COR-L47 (cell line): Measurements from ENCODE around the gene CRACR2B.

Experiments used
- DNase-seq: peaks from one replicate; lab custom pipeline; 2025; lab: John Stamatoyannopoulos, UW

CRACR2B gene

DNA sequence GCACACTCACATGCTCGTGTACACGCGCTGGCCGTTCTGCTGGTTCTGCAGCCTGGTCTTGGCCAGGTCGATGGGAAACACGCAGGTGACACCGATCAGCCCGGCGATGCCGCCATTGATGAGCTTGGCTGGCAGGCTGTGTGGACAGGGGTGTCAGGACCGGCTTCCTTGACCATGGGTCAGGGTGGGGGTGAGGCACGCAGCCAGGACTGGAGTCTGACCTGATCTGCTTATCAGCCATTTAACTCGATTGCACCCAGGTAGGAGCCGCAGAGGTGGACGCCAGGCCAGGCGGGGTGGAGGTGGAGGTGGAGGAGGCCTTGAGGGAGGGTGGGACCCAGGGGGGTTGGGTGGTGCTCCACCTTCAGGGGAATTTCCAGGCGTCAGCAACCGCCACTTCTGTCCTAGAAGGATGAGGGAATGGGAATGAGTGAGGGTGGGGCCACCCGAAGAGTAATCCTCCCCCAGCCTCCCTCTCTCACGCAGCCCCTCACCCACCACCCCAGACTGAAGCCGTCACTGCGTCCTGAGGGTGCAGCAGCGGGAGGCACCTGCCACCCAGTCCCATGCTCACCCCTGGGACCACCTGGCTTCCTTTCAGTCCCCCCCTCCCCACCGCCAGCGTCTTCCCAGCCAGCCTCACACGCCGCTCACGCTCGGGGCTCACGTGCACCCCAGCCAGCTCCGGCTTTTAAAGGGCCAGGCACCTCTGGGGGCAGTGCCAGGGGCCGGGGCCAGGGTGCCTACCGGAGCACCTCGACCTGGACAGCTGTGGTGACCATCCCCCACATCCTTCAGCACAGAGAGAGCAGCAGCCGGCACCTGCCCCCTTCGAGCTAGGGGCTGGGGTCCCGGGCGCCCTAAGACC, 32.7 kb upstream of the CRACR2B start:
- DNase-seq, result no peak

DNA sequence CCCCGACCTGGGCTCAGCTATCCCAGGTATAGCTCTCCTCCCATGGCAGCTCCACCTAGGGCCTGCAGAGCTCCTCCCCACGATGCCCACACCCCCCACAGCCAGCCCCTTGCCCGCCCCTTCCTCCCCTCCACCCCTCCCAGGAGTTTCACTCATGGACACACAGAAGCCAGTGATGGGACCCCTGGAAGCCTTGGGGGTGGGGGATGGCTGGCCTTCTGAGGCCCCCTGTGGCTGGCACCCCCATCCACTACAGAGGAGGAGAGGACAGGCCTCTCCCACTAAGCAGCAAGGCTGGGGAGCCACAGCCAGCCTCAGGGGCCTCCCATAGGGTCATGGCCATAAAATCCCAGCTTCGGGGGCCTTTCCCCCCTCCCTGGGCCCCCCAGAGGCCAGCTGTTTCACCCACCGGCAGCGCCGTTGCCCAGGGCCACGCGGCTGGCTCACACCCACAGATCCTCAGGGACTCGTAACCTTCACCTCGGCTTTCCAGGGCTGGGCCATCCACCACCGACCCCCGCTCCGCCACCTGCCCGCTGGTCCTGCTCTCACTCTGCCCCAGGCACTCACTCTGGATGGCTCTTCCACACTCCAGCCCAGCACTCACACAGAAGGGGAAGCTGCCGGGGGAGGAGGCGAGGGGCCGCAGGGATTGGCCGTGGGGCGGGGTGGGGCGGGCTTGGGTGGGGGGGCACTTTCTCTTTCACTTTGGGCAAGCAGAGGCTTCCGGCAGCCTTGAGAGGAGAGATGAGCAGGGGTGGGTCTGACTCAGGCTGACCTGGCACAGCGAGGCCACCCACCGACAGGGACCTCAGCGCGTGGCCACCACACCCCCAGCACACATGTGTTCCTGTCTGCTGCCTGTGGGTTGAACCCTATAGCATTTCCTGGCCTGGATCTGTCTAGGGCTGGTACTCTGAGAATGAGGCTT, 31.8 kb upstream of the CRACR2B start:
- DNase-seq, result peak; percentile 53

DNA sequence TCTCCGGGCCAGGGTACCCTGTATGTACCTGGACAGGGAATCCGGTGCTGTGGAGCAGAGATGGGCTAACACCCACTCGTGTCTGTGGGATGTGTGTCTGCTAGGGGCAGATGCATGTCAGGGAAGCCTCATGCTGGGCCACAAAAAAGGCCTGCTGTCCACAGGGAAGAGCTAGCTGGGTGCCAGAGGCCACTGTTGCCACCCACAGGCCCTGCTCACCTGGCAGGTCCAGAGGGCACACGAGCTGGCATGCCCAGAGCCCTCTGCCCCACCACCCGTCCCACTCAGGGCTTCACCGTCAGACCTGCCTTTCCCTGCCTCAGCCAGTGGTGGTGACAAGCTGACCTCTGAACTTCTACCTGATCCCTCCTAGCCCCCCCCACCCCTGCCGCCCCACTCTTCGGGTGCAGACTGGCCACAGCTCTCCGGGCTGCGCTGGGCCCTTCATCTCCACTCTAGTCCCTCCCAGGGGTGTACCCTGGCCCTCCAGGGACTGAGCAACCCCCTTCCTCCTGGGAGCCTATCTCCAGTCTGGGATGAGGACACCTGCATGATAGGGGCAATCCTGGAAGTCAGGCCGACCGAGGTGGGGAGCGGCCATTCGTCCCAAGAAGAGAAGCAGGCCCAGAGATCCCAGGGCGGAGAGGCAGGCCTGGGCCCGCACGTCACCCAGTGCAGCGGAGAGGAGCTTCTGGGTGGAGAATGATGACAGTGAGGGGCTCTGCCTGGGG, 31.0 kb upstream of the CRACR2B start:
- DNase-seq, result no peak

DNA sequence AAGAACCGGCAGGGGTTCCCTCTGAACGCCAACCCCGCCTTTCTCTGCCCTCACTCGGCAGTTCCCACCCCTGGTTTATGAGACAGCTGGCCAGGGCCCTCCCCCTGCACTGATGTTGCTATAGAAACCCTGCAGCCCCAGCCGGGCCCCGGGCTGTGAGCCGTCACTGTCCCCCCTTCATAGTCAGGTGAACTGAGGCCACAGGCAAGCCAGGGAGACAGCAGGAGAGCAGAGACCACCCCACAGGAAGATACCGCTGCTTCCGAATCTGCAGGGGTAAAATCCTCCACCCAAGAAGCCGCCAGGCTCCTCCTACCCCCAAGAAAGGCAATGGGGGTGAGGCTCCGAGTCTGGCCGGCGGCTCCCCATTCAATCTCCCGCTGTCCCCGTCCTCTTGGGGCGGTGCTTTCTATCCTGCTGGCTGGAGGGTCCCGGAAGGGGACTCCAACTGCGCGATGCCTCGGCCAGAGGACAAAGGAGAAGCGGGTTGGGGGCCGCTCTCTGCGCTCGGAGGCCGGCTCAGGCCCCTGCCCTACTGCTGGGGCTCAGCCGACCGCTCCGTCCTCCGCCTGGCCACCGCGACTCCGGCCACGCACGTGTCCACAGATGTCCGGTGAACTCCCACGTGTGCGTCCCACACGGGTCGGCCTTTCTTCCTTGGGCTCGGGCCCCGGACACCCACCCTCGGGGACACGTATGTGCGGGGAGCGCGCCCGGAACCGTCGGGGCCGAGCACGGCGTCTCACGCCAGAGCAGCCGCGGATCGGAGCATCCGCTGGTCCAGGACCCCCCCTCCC, 30.2 kb upstream of the CRACR2B start:
- DNase-seq, result peak; percentile 89

DNA sequence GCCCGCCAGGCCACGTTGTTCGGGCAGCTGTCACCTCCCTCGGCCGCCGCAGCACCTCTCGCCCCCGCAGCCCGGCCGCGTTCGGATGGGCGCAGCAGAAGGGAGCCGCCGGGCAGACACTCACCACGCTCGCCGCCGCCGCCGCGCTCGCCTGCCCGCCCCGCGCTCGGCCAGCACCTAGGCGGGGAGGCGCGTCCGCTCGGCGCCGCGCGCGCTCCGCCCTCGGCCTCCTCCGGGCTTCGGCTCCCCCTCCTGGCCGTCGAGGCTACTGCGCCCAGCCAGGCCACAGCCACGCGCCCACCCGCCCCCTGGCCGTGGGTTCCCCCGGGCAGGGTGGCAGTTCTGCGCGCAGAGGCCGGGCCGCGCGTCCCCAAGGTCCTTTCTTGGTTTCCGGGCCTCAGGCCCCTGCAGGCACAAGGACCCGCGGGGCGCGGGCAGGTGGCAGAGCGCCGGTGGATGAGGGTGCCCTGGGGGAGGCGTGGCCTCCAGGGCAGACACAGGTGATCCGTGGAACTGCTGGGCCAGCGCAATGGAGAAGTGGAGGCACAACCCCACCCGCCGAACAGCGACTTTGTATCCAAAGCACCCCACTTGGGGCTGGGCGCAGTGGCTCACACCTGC, 29.5 kb upstream of the CRACR2B start, which contains the start of gene SLC25A22:
TSS of gene SLC25A22 (minus strand) at position 189 of the 621 bp plus-strand sequence. CDS start 3,275 bp downstream, outside the sequence.
- peak; percentile 73 for DNase-seq

DNA sequence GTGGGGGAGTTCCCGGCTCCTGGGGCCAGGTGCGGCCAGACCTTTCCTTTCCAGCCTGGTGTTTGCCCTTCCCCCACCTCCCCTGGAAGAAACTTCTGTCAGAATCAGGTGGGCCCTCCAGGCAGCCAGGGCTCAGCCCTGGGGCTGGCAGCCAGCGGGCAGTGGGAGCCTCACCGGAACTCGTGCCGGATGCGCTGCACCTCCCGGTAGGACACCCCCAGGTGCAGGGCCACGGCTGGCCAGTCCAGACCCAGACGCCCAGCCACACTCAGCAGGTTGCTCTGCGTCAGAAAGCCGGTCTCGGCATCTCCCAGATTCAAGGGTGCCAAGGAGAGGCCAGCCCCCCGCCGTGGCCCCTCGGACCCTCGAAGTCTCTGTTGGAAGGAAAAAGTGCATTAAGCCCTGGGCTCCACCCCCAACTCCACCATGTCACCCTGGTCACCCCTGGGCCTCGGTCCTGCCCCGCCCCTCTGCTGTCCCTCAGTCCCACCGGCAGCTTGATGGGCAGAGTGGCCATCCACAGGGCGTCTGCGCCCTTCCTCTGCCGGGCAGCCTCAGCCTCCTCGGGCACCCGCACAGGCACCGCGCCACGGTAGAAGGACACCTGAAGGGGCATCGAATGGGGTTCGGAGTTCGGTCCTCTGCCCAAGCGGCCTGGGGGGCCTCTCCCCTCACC, 27.9 kb upstream of the CRACR2B start:
- no peak for DNase-seq

DNA sequence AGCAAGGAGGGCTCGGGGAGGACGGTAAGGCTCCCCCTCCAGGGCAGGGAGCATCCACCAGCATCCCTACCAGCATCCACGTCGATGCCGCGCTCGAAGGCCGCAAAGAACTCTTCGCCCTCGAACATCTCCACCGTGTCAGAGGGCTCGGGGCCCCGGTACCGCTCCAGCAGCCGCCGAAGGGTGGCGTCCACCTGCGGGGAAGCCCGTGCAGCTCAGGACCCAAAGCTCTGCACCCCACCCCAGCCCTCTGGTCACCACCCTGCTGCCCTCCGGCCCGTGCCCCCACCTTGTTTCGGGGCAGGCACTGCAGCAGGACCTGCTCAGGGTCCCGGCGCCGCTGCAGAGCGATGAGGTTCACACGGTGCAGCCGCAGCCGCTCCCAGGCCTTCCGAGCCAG, 27.2 kb upstream of the CRACR2B start:
- DNase-seq, result no peak

DNA sequence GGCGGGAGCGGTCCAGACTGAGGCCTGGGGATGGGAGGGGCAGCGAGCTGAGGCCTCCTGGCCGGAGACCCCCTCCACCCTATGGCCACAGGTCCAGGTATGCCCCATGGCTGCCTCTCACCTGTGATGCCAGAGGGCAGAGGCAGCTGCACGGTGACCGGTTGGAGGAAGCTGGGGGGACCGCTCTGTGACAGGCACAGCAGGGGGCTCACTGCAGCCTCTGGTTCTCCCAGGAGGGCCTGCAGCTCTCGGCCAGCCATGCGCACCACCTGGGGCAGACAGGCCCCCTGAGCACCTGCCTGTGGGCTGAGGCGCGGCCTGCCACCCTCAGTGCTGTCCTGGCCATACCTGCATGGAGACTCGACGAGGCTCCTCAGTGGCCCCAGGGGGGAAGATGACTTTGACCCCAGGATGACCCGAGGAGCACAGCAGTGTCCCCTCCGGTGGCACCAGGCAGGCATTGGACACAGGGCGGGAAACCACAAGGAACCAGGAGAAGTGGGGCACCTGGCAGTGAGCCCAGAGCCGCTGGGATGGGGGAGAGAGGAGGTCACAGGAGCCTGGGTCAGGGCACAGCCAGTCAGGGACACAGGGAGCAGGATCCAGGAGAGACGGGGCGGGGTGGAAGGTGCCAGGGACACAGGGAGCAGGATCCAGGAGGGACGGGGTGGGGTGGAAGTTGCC, 26.5 kb upstream of the CRACR2B start:
- DNase-seq, result no peak

DNA sequence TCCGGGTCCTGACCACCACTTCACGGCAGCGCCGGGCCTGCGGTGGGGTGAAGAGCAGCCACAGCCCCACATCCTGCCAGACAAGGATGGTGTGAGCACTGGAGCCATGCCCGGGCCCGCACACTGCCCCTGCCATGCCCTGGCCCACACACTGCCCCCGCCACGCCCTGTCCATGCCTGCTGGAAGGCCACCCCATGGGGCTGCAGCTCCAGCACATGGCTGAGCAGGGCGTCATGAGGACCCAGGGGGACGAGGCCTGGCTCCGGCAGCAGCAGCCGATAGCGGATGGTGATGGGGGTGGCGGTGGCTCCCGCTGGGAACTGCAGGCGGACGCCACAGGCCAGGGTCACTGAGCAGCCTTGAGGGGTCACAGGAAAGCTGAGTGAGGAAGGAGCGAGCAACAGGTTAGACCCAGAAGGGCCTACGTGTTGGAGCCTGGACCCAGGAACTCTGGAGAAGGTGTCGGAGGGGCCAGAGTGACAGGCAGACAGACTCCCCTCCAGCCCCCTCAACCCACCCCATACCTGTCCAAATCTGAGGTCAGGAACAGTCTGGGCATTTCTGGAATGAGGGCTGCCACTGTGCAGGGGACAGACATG, 25.6 kb upstream of the CRACR2B start:
- no peak for DNase-seq

DNA sequence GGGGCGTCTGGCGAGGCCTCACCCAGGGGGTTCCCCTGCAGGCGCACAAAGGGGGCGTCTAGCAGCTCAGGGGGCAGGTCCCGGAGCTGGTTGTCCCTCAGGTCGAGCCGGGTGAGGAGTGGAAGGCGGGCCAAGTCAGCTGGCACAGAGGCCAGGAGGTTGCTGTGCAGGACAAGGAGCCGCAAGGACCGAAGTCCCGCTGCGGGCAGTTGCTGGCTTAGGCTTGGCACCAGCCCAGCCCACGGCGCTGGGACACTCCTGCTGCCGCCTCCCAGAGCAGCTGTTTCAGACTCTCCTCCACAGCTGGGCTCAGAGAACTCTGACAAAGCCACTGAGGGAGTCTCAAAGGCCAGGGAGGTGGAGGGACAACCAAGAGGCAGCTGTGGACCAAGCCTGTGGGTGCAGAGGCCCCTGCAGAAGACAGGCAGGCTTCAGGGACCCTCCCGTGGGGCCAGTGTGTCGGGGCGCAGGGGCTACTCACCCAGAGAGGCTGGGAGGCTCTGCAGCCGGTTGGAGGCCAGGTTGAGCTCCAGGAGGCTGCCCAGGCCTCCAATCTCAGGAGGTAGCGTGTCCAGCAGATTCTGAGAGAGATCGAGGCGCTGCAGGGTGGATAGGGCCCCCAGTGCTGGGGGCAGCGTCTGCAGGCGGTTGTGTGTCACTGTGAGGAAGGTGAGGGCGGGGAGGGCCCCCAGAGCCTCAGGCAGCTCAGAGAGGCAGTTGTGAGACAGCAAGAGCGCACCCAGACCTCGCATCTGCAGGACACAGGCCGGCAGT, 24.8 kb upstream of the CRACR2B start:
- DNase-seq, result no peak

DNA sequence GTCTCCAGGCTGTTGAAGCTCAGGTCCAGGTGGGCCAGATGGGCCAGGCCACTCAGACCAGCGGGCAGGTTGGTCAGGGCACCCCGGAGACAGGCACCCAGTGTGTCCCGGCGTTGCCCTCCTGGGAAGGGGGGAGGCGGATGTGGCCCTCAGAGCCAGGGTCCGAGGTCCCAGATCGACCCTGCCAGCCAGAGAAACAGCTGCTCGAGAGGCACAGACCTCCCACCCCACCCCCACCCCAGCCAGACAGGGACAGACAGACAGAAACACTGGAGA, 24.3 kb upstream of the CRACR2B start:
- DNase-seq, result no peak

DNA sequence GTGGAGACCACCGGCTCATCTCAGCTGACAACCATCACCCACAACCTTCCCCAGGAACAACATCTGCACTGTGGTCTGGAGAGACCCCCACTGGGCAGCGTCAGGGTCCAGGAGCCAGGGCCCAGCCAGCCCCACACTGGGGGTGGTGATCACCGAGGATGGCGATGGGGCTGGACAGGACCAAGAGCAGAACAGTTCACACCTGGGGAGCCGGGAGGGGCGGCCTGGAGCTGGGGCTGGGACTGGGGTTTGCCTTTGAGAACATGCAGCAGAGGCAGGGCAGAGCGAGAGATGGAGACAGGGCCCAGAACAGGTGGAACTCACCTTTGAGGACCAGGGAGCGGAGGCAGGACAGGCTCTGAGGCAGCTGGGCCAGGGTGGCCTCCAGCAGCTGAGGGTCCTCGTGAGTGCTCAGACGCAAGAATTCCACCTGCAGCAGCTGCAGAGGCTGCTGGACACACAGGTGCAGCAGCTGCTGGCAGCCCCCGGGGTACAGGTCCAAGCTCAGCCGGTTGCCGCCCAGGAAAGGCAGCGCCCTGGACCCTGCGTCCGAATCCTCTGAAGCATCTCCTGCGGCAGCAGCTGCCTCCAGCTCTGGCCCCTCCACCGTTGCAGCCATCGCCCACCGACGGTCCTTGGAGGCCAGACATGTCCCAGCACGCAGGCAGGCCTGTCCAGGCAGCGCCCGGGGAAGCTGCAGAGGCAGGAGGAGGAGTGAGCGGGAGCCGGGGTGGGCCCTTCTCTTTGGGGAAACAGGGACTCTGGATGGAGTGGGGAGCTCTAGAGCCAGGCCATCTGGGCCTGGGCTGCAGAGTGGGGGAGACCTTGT, 23.7 kb upstream of the CRACR2B start:
- peak; percentile 58 for DNase-seq

DNA sequence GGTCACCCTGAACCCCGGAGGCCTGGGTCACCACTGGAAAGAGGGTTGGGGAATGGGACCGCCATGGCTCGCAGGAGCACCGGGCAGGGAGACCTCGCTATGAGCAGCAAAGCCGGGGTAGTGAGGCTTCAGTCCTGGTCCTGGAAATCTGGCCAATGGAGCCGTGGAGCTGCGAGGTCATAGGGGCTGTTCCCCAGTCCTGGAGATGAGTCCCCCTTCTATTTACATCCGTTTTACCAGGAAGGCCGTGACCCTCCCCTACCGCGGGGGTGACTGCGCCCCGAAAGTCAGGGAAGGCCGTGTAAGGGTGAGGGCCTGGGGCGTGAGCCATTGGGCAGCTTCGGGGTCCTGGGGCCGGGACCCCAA, 23.1 kb upstream of the CRACR2B start:
- no peak for DNase-seq

DNA sequence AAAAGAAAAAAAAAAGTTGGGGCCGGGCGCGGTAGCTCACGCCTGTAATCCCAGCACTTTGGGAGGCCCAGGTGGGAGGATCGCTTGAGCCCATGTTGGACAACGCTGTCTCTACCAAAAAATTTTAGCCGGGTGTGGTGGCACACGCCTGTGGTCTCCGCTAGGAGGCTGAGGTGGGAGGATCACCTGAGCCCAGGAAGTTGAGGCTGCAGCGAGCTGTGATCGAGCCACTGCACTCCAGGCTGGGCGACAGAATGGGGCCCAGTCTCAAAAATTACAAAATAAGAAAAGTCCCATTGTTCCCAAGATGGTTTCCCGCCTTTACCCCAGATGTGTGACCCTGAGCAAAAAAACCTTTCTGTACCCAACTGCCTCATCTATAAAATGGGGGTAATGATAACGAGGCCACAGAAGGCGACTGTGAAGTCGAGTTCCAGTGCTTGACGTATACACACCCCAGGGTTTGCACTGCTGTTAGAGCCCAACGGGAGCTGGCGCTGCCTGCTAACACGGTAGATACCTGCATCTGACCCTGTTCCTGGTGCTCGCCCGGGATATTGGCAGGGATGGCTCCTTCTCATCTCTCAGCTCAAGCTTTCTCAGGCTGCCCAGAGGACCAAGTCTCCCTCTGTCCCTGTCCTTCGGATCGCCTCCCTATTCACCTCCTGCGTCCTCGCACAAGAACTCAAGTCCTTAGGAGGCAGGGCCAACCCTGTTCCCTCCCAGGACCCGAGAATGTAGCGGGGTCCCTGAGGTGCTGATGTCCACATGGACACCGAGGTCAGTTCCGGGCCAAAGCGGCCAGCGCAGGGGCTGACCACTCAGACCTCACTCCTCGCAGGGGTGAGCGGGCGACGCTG, 19.1 kb upstream of the CRACR2B start:
- no peak for DNase-seq

DNA sequence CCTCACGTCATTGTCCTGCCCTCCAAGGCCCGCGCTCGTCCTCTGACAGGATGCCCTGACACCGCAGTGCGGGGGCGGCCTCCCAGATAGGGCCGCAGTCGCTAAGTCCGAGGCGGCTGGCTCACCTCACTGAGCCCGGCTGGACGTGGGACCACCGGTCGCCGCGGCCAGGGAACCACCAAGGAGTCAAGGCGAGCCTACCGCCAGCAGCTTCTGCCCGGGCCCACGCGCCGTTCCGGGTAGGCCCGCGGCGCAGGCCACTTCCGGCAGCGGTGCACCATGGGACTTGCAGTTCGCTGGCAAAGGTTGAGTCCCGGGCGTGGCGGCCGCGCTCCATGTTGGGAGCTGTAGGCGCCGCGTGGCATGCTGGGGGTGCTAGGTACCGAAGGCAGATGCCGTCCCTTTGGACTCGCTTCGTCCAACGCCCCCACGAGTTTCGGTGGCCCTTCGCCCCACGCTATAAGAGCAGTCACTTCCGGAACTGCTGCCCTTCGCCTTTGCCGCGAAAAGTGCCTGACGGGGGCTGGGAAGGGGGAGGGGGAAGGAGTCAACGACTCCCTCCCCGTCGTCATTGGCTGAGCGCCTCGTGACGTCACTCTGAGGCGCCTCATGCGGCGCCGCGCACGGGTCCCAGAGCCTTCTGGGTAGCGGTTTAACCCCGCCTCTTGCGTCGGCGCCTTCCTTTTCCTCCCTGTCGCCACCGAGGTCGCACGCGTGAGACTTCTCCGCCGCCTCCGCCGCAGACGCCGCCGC, 18.3 kb upstream of the CRACR2B start, which contains the start of gene RPLP2:
TSS of gene RPLP2 (plus strand) at position 681 of the 753 bp plus-strand sequence. CDS start 268 bp downstream, outside the sequence.
- peak; percentile 96 for DNase-seq

DNA sequence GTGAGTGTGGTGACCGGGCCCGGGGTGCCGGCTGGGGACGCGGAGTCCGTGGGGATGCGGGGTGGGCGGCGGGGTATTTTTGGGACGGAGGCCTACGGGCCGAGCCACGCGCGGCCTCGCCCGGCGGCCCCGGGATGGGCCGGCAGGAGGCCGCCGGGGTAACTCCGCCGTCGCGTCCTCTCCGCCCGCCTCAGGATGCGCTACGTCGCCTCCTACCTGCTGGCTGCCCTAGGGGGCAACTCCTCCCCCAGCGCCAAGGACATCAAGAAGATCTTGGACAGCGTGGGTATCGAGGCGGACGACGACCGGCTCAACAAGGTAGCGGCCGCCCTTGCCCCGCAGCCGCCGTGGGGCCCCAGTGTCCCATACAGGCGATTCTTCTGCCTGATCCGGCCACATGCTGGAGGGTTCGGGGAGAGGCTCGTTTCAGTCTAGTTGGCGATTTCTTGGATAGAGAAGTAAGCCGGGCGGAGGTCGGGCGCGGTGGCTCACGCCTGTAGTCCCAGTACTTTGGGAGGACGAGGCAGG, 17.6 kb upstream of the CRACR2B start:
- DNase-seq, result no peak
